ENCODE results near the gene EPHA3. TPM values are rescaled to one million over a fixed set of nuclear protein-coding genes. Genes with fewer than 3 reads are reported as not detected.

EPHA3 gene
- total RNA-seq, 1 experiment from 2014 or later = not detected

- DNase-seq (ENCODE audit: low read depth) = no peak
Observed at GRCh38 chr3:89360156-89360555, 252.7 kb downstream of the EPHA3 start.

- no peak for DNase-seq (ENCODE audit: low read depth)
Observed at GRCh38 chr3:89362496-89362895, 255.1 kb downstream of the EPHA3 start.

GRCh38 chr3:89363171-89363570, 255.8 kb downstream of the EPHA3 start:
- no peak for DNase-seq (ENCODE audit: low read depth)

- DNase-seq (ENCODE audit: low read depth) = no peak
Observed at GRCh38 chr3:89364314-89364713, 256.9 kb downstream of the EPHA3 start.

- DNase-seq (ENCODE audit: low read depth) = no peak
Observed at GRCh38 chr3:89367166-89367565, 259.7 kb downstream of the EPHA3 start.

- peak; percentile 11 for DNase-seq (ENCODE audit: low read depth)
Observed at GRCh38 chr3:89368846-89369245, 261.4 kb downstream of the EPHA3 start.

GRCh38 chr3:89372456-89372855, 265.0 kb downstream of the EPHA3 start:
- DNase-seq (ENCODE audit: low read depth) = no peak

- DNase-seq (ENCODE audit: low read depth) = no peak
Observed at GRCh38 chr3:89373434-89373833, 266.0 kb downstream of the EPHA3 start.

GRCh38 chr3:89375451-89375850, 268.0 kb downstream of the EPHA3 start:
- no peak for DNase-seq (ENCODE audit: low read depth)

GRCh38 chr3:89380016-89380415, 272.6 kb downstream of the EPHA3 start:
- DNase-seq (ENCODE audit: low read depth) = no peak

GRCh38 chr3:89392991-89393390, 285.6 kb downstream of the EPHA3 start:
- no peak for DNase-seq (ENCODE audit: low read depth)

GRCh38 chr3:89395456-89395855, 288.0 kb downstream of the EPHA3 start:
- DNase-seq (ENCODE audit: low read depth) = no peak

- no peak for DNase-seq (ENCODE audit: low read depth)
Observed at GRCh38 chr3:89395996-89396395, 288.6 kb downstream of the EPHA3 start.

- no peak for DNase-seq (ENCODE audit: low read depth)
Observed at GRCh38 chr3:89402051-89402450, 294.6 kb downstream of the EPHA3 start.

- no peak for DNase-seq (ENCODE audit: low read depth)
Observed at GRCh38 chr3:89405176-89405575, 297.8 kb downstream of the EPHA3 start.

GRCh38 chr3:89405593-89405992, 298.2 kb downstream of the EPHA3 start:
- DNase-seq (ENCODE audit: low read depth) = no peak

GRCh38 chr3:89411201-89411600, 303.8 kb downstream of the EPHA3 start:
- no peak for DNase-seq (ENCODE audit: low read depth)

- DNase-seq (ENCODE audit: low read depth) = no peak
Observed at GRCh38 chr3:89414270-89414669, 306.8 kb downstream of the EPHA3 start.

- no peak for DNase-seq (ENCODE audit: low read depth)
Observed at GRCh38 chr3:89419647-89420241, 312.3 kb downstream of the EPHA3 start.

GRCh38 chr3:89426060-89426459, 318.6 kb downstream of the EPHA3 start:
- no peak for DNase-seq (ENCODE audit: low read depth)

- DNase-seq (ENCODE audit: low read depth) = no peak
Observed at GRCh38 chr3:89434621-89435380, 327.4 kb downstream of the EPHA3 start.

- no peak for DNase-seq (ENCODE audit: low read depth)
Observed at GRCh38 chr3:89436846-89437245, 329.4 kb downstream of the EPHA3 start.

GRCh38 chr3:89440386-89440785, 333.0 kb downstream of the EPHA3 start:
- no peak for DNase-seq (ENCODE audit: low read depth)

GRCh38 chr3:89441141-89441540, 333.7 kb downstream of the EPHA3 start:
- no peak for DNase-seq (ENCODE audit: low read depth)
